Endodermal cell (in vitro differentiated cells): ENCODE results near the gene MPRIP. TPM values are rescaled to one million over a fixed set of nuclear protein-coding genes. Genes with fewer than 3 reads are reported as not detected.
A peak's percentile ranks its signal among the peaks of the same experiment; 100 is the strongest.

Source experiments
- DNase-seq: peaks from one replicate; pipeline ENCODE4 v3.0.0-alpha.2; 2017
- H3K27ac ChIP-seq: 2 replicates; pipeline ENCODE4 v1.5.1; 2013; ENCODE audit warnings: mild to moderate bottlenecking, low read depth, low read length, moderate library complexity
- H3K27me3 ChIP-seq: 2 replicates; pipeline ENCODE4 v1.6.1; 2013; ENCODE audit warnings: mild to moderate bottlenecking, low read length, moderate library complexity; ENCODE audit not compliant: insufficient read depth, control insufficient read depth, poor library complexity, severe bottlenecking
- H3K36me3 ChIP-seq: 2 replicates; pipeline ENCODE4 v1.7.0; 2013; ENCODE audit warnings: mild to moderate bottlenecking, low read length, moderate library complexity; ENCODE audit not compliant: control insufficient read depth, insufficient read depth
- H3K4me1 ChIP-seq: one replicate; pipeline ENCODE4 v1.7.0; 2013; ENCODE audit warnings: low read length; ENCODE audit not compliant: control insufficient read depth, insufficient read depth
- H3K4me3 ChIP-seq: 2 replicates; pipeline ENCODE4 v1.5.1; 2013; ENCODE audit warnings: mild to moderate bottlenecking, low read length, moderate library complexity
- H3K9ac ChIP-seq: 2 replicates; pipeline ENCODE4 v1.6.1; 2013; ENCODE audit warnings: mild to moderate bottlenecking, low read length, moderate library complexity; ENCODE audit not compliant: poor library complexity, severe bottlenecking; ENCODE audit errors: extremely low read depth
- H3K9me3 ChIP-seq: 2 replicates; pipeline ENCODE4 v1.6.1; 2013; ENCODE audit warnings: mild to moderate bottlenecking, low read length, moderate library complexity; ENCODE audit not compliant: control insufficient read depth
- H3K27ac Mint-ChIP-seq: 2 replicates; pipeline ENCODE4 v1.8.0; 2020; ENCODE audit warnings: mixed read lengths
- H3K27me3 Mint-ChIP-seq: 2 replicates; pipeline ENCODE4 v1.8.0; 2021; ENCODE audit warnings: mild to moderate bottlenecking, mixed read lengths; ENCODE audit not compliant: insufficient read depth
- H3K36me3 Mint-ChIP-seq: 2 replicates; pipeline ENCODE4 v1.8.0; 2020; ENCODE audit warnings: low read depth, mixed read lengths
- H3K4me1 Mint-ChIP-seq: 2 replicates; pipeline ENCODE4 v1.8.0; 2020; ENCODE audit warnings: mixed read lengths
- H3K4me3 Mint-ChIP-seq: 2 replicates; pipeline ENCODE4 v1.8.0; 2020; ENCODE audit warnings: mild to moderate bottlenecking, moderate library complexity, mixed read lengths
- H3K9me3 Mint-ChIP-seq: 2 replicates; pipeline ENCODE4 v1.8.0; 2020; ENCODE audit warnings: mild to moderate bottlenecking, mixed read lengths
- WGBS, 2 experiments: methylation state at CpG; one replicate each; pipeline versions ENCODE4 v1.1.5 to v1.1.7; 2013; ENCODE audit warnings: missing lambda C conversion rate in 2 of 2, mixed read lengths in 1 of 2; ENCODE audit not compliant: insufficient coverage in 1 of 2, insufficient read length in 1 of 2; 5-methylcytosine and 5-hydroxymethylcytosine counted together
- total RNA-seq, 2 donors: library from RNA; stranded (reverse); fragmentation: NEBNext Ultra II Directional in 1 of 2; extraction: Animal tissue kit (Norgen Biotek cat#: 25700) in 1 of 2; gene quantifications; 2 replicates in 1 of 2; 3 replicates in 1 of 2; pipeline ENCODE4 v1.2.1, GENCODE V29; 2021
- TF ChIP-seq, protein P1 (sequence below): fragments of 200-600 bp; sonication (generic); conservative IDR thresholded peaks from 2 replicates; pipeline ENCODE4 v1.5.0; 2021; ENCODE audit warnings: antibody characterized with exemption, mild to moderate bottlenecking

Gene MPRIP
- total RNA-seq, 2 donors from 2014 or later: 154 to 155 TPM

- DNase-seq: peak; percentile 44
- Histone ChIP-seq H3K27ac (no peak overlapping the region), H3K4me3 (no peak overlapping the region), H3K4me1 (no peaks in the 10 kb centered on the region), H3K9ac (no peak overlapping the region), H3K9me3 (no peaks in the 10 kb centered on the region), H3K27me3 (no peaks in the 10 kb centered on the region), H3K36me3 (no peaks in the 10 kb centered on the region)
- H3K27me3 Mint-ChIP-seq: no peaks in the 10 kb centered on the region
- H3K36me3 Mint-ChIP-seq: peaks cover 2% of the 10 kb centered on the region
- H3K27ac Mint-ChIP-seq: peak overlapping the region; percentile 42
- no peaks in the 10 kb centered on the region for H3K4me1 Mint-ChIP-seq
- H3K9me3 Mint-ChIP-seq: no peaks in the 10 kb centered on the region
- TF ChIP-seq, protein P1, sequence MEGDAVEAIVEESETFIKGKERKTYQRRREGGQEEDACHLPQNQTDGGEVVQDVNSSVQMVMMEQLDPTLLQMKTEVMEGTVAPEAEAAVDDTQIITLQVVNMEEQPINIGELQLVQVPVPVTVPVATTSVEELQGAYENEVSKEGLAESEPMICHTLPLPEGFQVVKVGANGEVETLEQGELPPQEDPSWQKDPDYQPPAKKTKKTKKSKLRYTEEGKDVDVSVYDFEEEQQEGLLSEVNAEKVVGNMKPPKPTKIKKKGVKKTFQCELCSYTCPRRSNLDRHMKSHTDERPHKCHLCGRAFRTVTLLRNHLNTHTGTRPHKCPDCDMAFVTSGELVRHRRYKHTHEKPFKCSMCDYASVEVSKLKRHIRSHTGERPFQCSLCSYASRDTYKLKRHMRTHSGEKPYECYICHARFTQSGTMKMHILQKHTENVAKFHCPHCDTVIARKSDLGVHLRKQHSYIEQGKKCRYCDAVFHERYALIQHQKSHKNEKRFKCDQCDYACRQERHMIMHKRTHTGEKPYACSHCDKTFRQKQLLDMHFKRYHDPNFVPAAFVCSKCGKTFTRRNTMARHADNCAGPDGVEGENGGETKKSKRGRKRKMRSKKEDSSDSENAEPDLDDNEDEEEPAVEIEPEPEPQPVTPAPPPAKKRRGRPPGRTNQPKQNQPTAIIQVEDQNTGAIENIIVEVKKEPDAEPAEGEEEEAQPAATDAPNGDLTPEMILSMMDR: no peak
- WGBS, 2 experiments: 95% methylated on average over 7 of the region's 7 CpGs
- no peak overlapping the region for H3K4me3 Mint-ChIP-seq
Measured at GRCh38 chr17:17062866-17063265, 20.6 kb downstream of the MPRIP start.

- TF ChIP-seq, protein P1: no peak
- H3K4me1 ChIP-seq: no peaks in the 10 kb centered on the region
- H3K9me3 ChIP-seq: no peaks in the 10 kb centered on the region
- peaks cover 2% of the 10 kb centered on the region for H3K36me3 Mint-ChIP-seq
- H3K4me3 Mint-ChIP-seq: no peak overlapping the region
- H3K9me3 Mint-ChIP-seq: no peaks in the 10 kb centered on the region
- H3K4me1 Mint-ChIP-seq: no peaks in the 10 kb centered on the region
- H3K36me3 ChIP-seq: no peaks in the 10 kb centered on the region
- no peaks in the 10 kb centered on the region for H3K27me3 ChIP-seq
- DNase-seq: peak; percentile 31
- 81 to 93% methylated on average over 4 to 12 of the region's 12 CpGs for WGBS, 2 experiments
- H3K9ac ChIP-seq: no peak overlapping the region
- no peak overlapping the region for H3K27ac ChIP-seq
- no peak overlapping the region for H3K27ac Mint-ChIP-seq
- no peaks in the 10 kb centered on the region for H3K27me3 Mint-ChIP-seq
- no peak overlapping the region for H3K4me3 ChIP-seq
Measured at GRCh38 chr17:17063546-17064122, 21.4 kb downstream of the MPRIP start.

- H3K4me1 Mint-ChIP-seq: no peaks in the 10 kb centered on the region
- DNase-seq: peak; percentile 29
- TF ChIP-seq, protein P1: no peak
- no peaks in the 10 kb centered on the region for H3K9me3 ChIP-seq
- H3K9me3 Mint-ChIP-seq: no peaks in the 10 kb centered on the region
- no peaks in the 10 kb centered on the region for H3K36me3 Mint-ChIP-seq
- no peak overlapping the region for H3K4me3 ChIP-seq
- no peaks in the 10 kb centered on the region for H3K4me1 ChIP-seq
- H3K4me3 Mint-ChIP-seq: no peak overlapping the region
- no peaks in the 10 kb centered on the region for H3K27me3 ChIP-seq
- no peaks in the 10 kb centered on the region for H3K36me3 ChIP-seq
- H3K27me3 Mint-ChIP-seq: no peaks in the 10 kb centered on the region
- WGBS, 2 experiments: 91 to 100% methylated on average over 4 to 7 of the region's 7 CpGs
- H3K9ac ChIP-seq: no peak overlapping the region
- H3K27ac ChIP-seq: no peak overlapping the region
- no peak overlapping the region for H3K27ac Mint-ChIP-seq
Measured at GRCh38 chr17:17064322-17064721, 22.1 kb downstream of the MPRIP start.
